ENCODE data around the gene CD46.

The CD46 gene

GRCh38 chr1:207810173-207810572 lies 58.3 kb downstream of the CD46 start:
- Histone ChIP-seq H3K18ac (ENCODE audit: low read length) (no peak overlapping the region), H3K9me3 (replicated peaks in 1 of 2; ENCODE audit: control insufficient read depth in 2 of 2, insufficient read depth in 1 of 2, low read depth in 1 of 2, low read length in 2 of 2) (no peaks in the 10 kb centered on the region), H4K8ac (ENCODE audit: low read depth, low read length) (no peak overlapping the region), H3K23ac (ENCODE audit: low read depth, low read length, poor library complexity) (no peak overlapping the region), H3K9ac (ENCODE audit: low read depth, low read length, poor library complexity) (no peak overlapping the region), H3K4ac (ENCODE audit: low read length) (no peak overlapping the region), H3K27ac (replicated peaks; ENCODE audit: low read length) (no peak overlapping the region), H3K14ac (ENCODE audit: low read length) (no peak overlapping the region), H4K91ac (ENCODE audit: low read depth, low read length, poor library complexity) (no peak overlapping the region), H2AFZ (ENCODE audit: low read length) (no peak overlapping the region), H2BK5ac (ENCODE audit: low read length) (no peak overlapping the region), H3K27me3 (ENCODE audit: control insufficient read depth in 3 of 3, insufficient read depth in 3 of 3, low read depth in 1 of 3, low read length in 3 of 3) (no peaks in the 10 kb centered on the region), H3K36me3 (replicated peaks in 1 of 2; ENCODE audit: control insufficient read depth in 2 of 2, insufficient read depth in 2 of 2, low read length in 2 of 2) (peaks cover under 1 to 86% of the 10 kb centered on the region in 2 donors), H2AK5ac (ENCODE audit: low read depth, low read length) (no peak overlapping the region), H2BK120ac (ENCODE audit: low read depth, low read length) (no peak overlapping the region), H3K4me2 (ENCODE audit: insufficient read depth, low read length, poor library complexity, severe bottlenecking) (no peak overlapping the region), H2BK12ac (ENCODE audit: low read length) (no peak overlapping the region), H3K4me1 (ENCODE audit: control insufficient read depth in 2 of 2, insufficient read depth in 1 of 2, low read depth in 1 of 2, low read length in 2 of 2) (peaks cover 0 to 1% of the 10 kb centered on the region in 2 donors), H3K79me1 (ENCODE audit: low read depth, low read length) (no peaks in the 10 kb centered on the region), H3K4me3 (ENCODE audit: low read length in 2 of 2) (no peak overlapping the region), H2BK15ac (ENCODE audit: low read length) (no peak overlapping the region)
- WGBS, 2 donors (ENCODE audit: extremely low coverage in 2 of 2, insufficient read length in 2 of 2, insufficient replicate concordance in 1 of 2) = no CpG with 5 or more reads among the region's 2 CpGs
- DNase-seq (ENCODE audit: low spot score) = no peak

GRCh38 chr1:207810606-207811295 lies 58.9 kb downstream of the CD46 start:
- no peak overlapping the region for H2BK5ac ChIP-seq (ENCODE audit: low read length)
- no peak overlapping the region for H3K4me3 ChIP-seq (ENCODE audit: low read length in 2 of 2)
- H3K4me2 ChIP-seq (ENCODE audit: insufficient read depth, low read length, poor library complexity, severe bottlenecking) = no peak overlapping the region
- no peak for DNase-seq (ENCODE audit: low spot score)
- H4K8ac ChIP-seq (ENCODE audit: low read depth, low read length) = no peak overlapping the region
- H3K14ac ChIP-seq (ENCODE audit: low read length) = no peak overlapping the region
- H3K23ac ChIP-seq (ENCODE audit: low read depth, low read length, poor library complexity) = no peak overlapping the region
- no peak overlapping the region for H4K91ac ChIP-seq (ENCODE audit: low read depth, low read length, poor library complexity)
- H3K27me3 ChIP-seq (ENCODE audit: control insufficient read depth in 3 of 3, insufficient read depth in 3 of 3, low read depth in 1 of 3, low read length in 3 of 3) = no peaks in the 10 kb centered on the region
- no peaks in the 10 kb centered on the region for H3K9me3 ChIP-seq (replicated peaks in 1 of 2; ENCODE audit: control insufficient read depth in 2 of 2, insufficient read depth in 1 of 2, low read depth in 1 of 2, low read length in 2 of 2)
- peaks cover 0 to under 1% of the 10 kb centered on the region in 2 donors for H3K4me1 ChIP-seq (ENCODE audit: control insufficient read depth in 2 of 2, insufficient read depth in 1 of 2, low read depth in 1 of 2, low read length in 2 of 2)
- no peak overlapping the region for H3K18ac ChIP-seq (ENCODE audit: low read length)
- H3K27ac ChIP-seq (replicated peaks; ENCODE audit: low read length) = no peak overlapping the region
- no peak overlapping the region for H2BK12ac ChIP-seq (ENCODE audit: low read length)
- no peak overlapping the region for H2BK120ac ChIP-seq (ENCODE audit: low read depth, low read length)
- no peak overlapping the region for H2AK5ac ChIP-seq (ENCODE audit: low read depth, low read length)
- no peak overlapping the region for H2BK15ac ChIP-seq (ENCODE audit: low read length)
- no peaks in the 10 kb centered on the region for H3K79me1 ChIP-seq (ENCODE audit: low read depth, low read length)
- no peak overlapping the region for H3K4ac ChIP-seq (ENCODE audit: low read length)
- H2AFZ ChIP-seq (ENCODE audit: low read length) = no peak overlapping the region
- H3K36me3 ChIP-seq (replicated peaks in 1 of 2; ENCODE audit: control insufficient read depth in 2 of 2, insufficient read depth in 2 of 2, low read length in 2 of 2) = peaks cover 0 to 86% of the 10 kb centered on the region in 2 donors
- no peak overlapping the region for H3K9ac ChIP-seq (ENCODE audit: low read depth, low read length, poor library complexity)
- WGBS, 2 donors (ENCODE audit: extremely low coverage in 2 of 2, insufficient read length in 2 of 2, insufficient replicate concordance in 1 of 2) = no CpG with 5 or more reads among the region's 9 CpGs

GRCh38 chr1:207811319-207811718 lies 59.5 kb downstream of the CD46 start:
- Histone ChIP-seq H3K14ac (ENCODE audit: low read length) (no peak overlapping the region), H2AK5ac (ENCODE audit: low read depth, low read length) (no peak overlapping the region), H2AFZ (ENCODE audit: low read length) (no peak overlapping the region), H3K4me1 (ENCODE audit: control insufficient read depth in 2 of 2, insufficient read depth in 1 of 2, low read depth in 1 of 2, low read length in 2 of 2) (no peaks in the 10 kb centered on the region), H3K9me3 (replicated peaks in 1 of 2; ENCODE audit: control insufficient read depth in 2 of 2, insufficient read depth in 1 of 2, low read depth in 1 of 2, low read length in 2 of 2) (no peaks in the 10 kb centered on the region), H3K4me2 (ENCODE audit: insufficient read depth, low read length, poor library complexity, severe bottlenecking) (no peak overlapping the region), H2BK12ac (ENCODE audit: low read length) (no peak overlapping the region), H3K27me3 (ENCODE audit: control insufficient read depth in 3 of 3, insufficient read depth in 3 of 3, low read depth in 1 of 3, low read length in 3 of 3) (no peaks in the 10 kb centered on the region), H2BK15ac (ENCODE audit: low read length) (no peak overlapping the region), H3K36me3 (replicated peaks in 1 of 2; ENCODE audit: control insufficient read depth in 2 of 2, insufficient read depth in 2 of 2, low read length in 2 of 2) (peaks cover 0 to 86% of the 10 kb centered on the region in 2 donors), H3K79me1 (ENCODE audit: low read depth, low read length) (no peaks in the 10 kb centered on the region), H4K8ac (ENCODE audit: low read depth, low read length) (no peak overlapping the region), H3K27ac (replicated peaks; ENCODE audit: low read length) (no peak overlapping the region), H2BK120ac (ENCODE audit: low read depth, low read length) (no peak overlapping the region), H3K4me3 (ENCODE audit: low read length in 2 of 2) (no peak overlapping the region), H4K91ac (ENCODE audit: low read depth, low read length, poor library complexity) (no peak overlapping the region), H3K23ac (ENCODE audit: low read depth, low read length, poor library complexity) (no peak overlapping the region), H2BK5ac (ENCODE audit: low read length) (no peak overlapping the region), H3K18ac (ENCODE audit: low read length) (no peak overlapping the region), H3K4ac (ENCODE audit: low read length) (no peak overlapping the region), H3K9ac (ENCODE audit: low read depth, low read length, poor library complexity) (no peak overlapping the region)
- DNase-seq (ENCODE audit: low spot score) = no peak
- no CpG with 5 or more reads among the region's 8 CpGs for WGBS, 2 donors (ENCODE audit: extremely low coverage in 2 of 2, insufficient read length in 2 of 2, insufficient replicate concordance in 1 of 2)

- Histone ChIP-seq H3K36me3 (replicated peaks in 1 of 2; ENCODE audit: control insufficient read depth in 2 of 2, insufficient read depth in 2 of 2, low read length in 2 of 2) (peaks cover 0 to 86% of the 10 kb centered on the region in 2 donors), H2AFZ (ENCODE audit: low read length) (no peak overlapping the region), H3K23ac (ENCODE audit: low read depth, low read length, poor library complexity) (peak overlapping the region; percentile 10), H3K27ac (replicated peaks; ENCODE audit: low read length) (no peak overlapping the region), H2BK120ac (ENCODE audit: low read depth, low read length) (no peak overlapping the region), H2AK5ac (ENCODE audit: low read depth, low read length) (peak overlapping the region; percentile 18), H2BK5ac (ENCODE audit: low read length) (no peak overlapping the region), H3K27me3 (ENCODE audit: control insufficient read depth in 3 of 3, insufficient read depth in 3 of 3, low read depth in 1 of 3, low read length in 3 of 3) (no peaks in the 10 kb centered on the region), H3K9ac (ENCODE audit: low read depth, low read length, poor library complexity) (no peak overlapping the region), H3K18ac (ENCODE audit: low read length) (peak overlapping the region; percentile 32), H3K79me1 (ENCODE audit: low read depth, low read length) (no peaks in the 10 kb centered on the region), H3K4me3 (ENCODE audit: low read length in 2 of 2) (no peak overlapping the region), H3K4me1 (ENCODE audit: control insufficient read depth in 2 of 2, insufficient read depth in 1 of 2, low read depth in 1 of 2, low read length in 2 of 2) (no peaks in the 10 kb centered on the region), H3K4me2 (ENCODE audit: insufficient read depth, low read length, poor library complexity, severe bottlenecking) (no peak overlapping the region), H2BK12ac (ENCODE audit: low read length) (no peak overlapping the region), H2BK15ac (ENCODE audit: low read length) (no peak overlapping the region), H4K91ac (ENCODE audit: low read depth, low read length, poor library complexity) (no peak overlapping the region), H3K4ac (ENCODE audit: low read length) (no peak overlapping the region), H3K9me3 (replicated peaks in 1 of 2; ENCODE audit: control insufficient read depth in 2 of 2, insufficient read depth in 1 of 2, low read depth in 1 of 2, low read length in 2 of 2) (no peaks in the 10 kb centered on the region), H4K8ac (ENCODE audit: low read depth, low read length) (no peak overlapping the region), H3K14ac (ENCODE audit: low read length) (no peak overlapping the region)
- DNase-seq (ENCODE audit: low spot score) = no peak
- no CpG with 5 or more reads among the region's 16 CpGs for WGBS, 2 donors (ENCODE audit: extremely low coverage in 2 of 2, insufficient read length in 2 of 2, insufficient replicate concordance in 1 of 2)
Measured at GRCh38 chr1:207811920-207812720, 60.3 kb downstream of the CD46 start.
